Caco-2 (cell line): ENCODE measurements around the gene MVB12B. TPM values are rescaled to one million over a fixed set of nuclear protein-coding genes. Genes with fewer than 3 reads are reported as not detected.
A peak's percentile ranks its signal among the peaks of the same experiment; 100 is the strongest.

Experiments
- BruUV-seq: library from RNA; stranded (reverse); fragments of 400-500 nt; replicated peaks from 2 replicates; lab custom pipeline; 2021; lab: Mats Ljungman, UMichigan
- CTCF ChIA-PET: fragments of 300-600 bp; sonication (Branson Sonifier 250); formaldehyde crosslinking; loops from one replicate; lab custom pipeline; 2022; ENCODE audit warnings: antibody characterized with exemption; lab: Charles Lee
- POLR2A ChIA-PET: fragments of 300-600 bp; sonication (Branson Sonifier 250); formaldehyde crosslinking; loops from one replicate; lab custom pipeline; 2022; ENCODE audit warnings: antibody characterized with exemption; lab: Charles Lee
- DNase-seq, 2 experiments: peaks; one replicate each; pipeline versions ENCODE4 v3.0.0 to v3.0.0-alpha.2; 2020 to 2022
- H3K27me3 ChIP-seq: replicated peaks from 2 replicates; pipeline ENCODE4 v1.6.0; 2011; ENCODE audit warnings: low read length; ENCODE audit not compliant: control insufficient read depth, insufficient read depth
- H3K36me3 ChIP-seq: 2 replicates; pipeline ENCODE4 v1.5.1; 2011; ENCODE audit warnings: low read length; ENCODE audit not compliant: control insufficient read depth, insufficient read depth
- H3K4me1 ChIP-seq: fragments of 250-450 bp; sonication (Bioruptor Pico); 2 replicates; pipeline ENCODE4 v1.5.1; 2020; ENCODE audit warnings: mild to moderate bottlenecking
- H3K4me3 ChIP-seq: 2 replicates; pipeline ENCODE4 v1.5.1; 2011; ENCODE audit warnings: low read depth, mild to moderate bottlenecking, control low read depth, low read length
- H3K9me3 ChIP-seq: fragments of 250-450 bp; sonication (Bioruptor Pico); 2 replicates; pipeline ENCODE4 v1.5.1; 2020; ENCODE audit warnings: mild to moderate bottlenecking, moderate library complexity
- H3K27ac Mint-ChIP-seq: one replicate; pipeline ENCODE4 v1.8.0; 2022; ENCODE audit warnings: mixed read lengths; ENCODE audit not compliant: unreplicated experiment
- H3K27me3 Mint-ChIP-seq: one replicate; pipeline ENCODE4 v1.8.0; 2022; ENCODE audit warnings: mixed read lengths; ENCODE audit not compliant: insufficient read depth, unreplicated experiment
- H3K36me3 Mint-ChIP-seq: one replicate; pipeline ENCODE4 v1.8.0; 2022; ENCODE audit warnings: mild to moderate bottlenecking, mixed read lengths; ENCODE audit not compliant: insufficient read depth, unreplicated experiment
- H3K4me1 Mint-ChIP-seq: one replicate; pipeline ENCODE4 v1.8.0; 2022; ENCODE audit warnings: low read depth, mixed read lengths; ENCODE audit not compliant: unreplicated experiment
- H3K4me3 Mint-ChIP-seq: one replicate; pipeline ENCODE4 v1.8.0; 2022; ENCODE audit warnings: mild to moderate bottlenecking, moderate library complexity, mixed read lengths; ENCODE audit not compliant: unreplicated experiment
- H3K9me3 Mint-ChIP-seq: one replicate; pipeline ENCODE4 v1.8.0; 2022; ENCODE audit warnings: mixed read lengths; ENCODE audit not compliant: unreplicated experiment
- intact Hi-C: fragments of 100-400 bp; cut with micrococcal nuclease; formaldehyde crosslinking; loops from one replicate; pipeline ENCODE4 v1.10.0; 2022; ENCODE audit not compliant: unreplicated experiment
- total RNA-seq: library from RNA; stranded (reverse); gene quantifications from 2 replicates; pipeline ENCODE4 v1.2.3, GENCODE V29; 2022
- TF ChIP-seq, protein P1 (sequence below), 2 experiments: fragments of 200-600 bp in 1 of 2; IDR thresholded peaks; 1 replicate in 1 of 2; 2 replicates in 1 of 2; pipeline versions ENCODE4 v1.5.1 to v1.8.0; 2011 to 2022; ENCODE audit warnings: antibody characterized with exemption in 1 of 2, control low read depth in 1 of 2, inconsistent platforms in 1 of 2, low read depth in 1 of 2, low read length in 1 of 2, mild to moderate bottlenecking in 1 of 2, moderate library complexity in 1 of 2; ENCODE audit not compliant: insufficient read depth in 1 of 2, severe bottlenecking in 1 of 2, unreplicated experiment in 1 of 2

Gene MVB12B
- total RNA-seq, 1 experiment from 2014 or later, result 24.4 TPM

DNA sequence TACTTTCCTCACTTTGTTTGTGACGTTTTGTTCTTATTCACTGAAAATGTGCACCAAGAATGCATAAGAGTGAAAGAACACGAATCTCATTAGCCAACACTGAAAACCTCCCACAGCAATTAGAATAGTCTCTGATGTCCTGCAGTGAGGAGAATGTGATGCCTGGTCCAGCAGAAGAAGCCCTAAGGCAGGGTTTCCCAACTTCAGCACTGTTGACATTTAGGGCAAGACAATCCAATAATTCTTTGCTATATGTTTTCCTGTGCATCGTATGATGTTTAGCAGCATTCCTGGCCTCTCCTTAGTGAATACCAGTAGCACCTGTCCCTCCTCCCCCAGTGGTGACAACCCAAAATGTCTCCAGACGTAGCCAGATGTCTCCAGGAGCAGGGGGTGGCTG is 14.8 kb downstream of the MVB12B start:
- peaks cover 7% of the 10 kb centered on the region for H3K4me1 Mint-ChIP-seq
- TF ChIP-seq, protein P1, sequence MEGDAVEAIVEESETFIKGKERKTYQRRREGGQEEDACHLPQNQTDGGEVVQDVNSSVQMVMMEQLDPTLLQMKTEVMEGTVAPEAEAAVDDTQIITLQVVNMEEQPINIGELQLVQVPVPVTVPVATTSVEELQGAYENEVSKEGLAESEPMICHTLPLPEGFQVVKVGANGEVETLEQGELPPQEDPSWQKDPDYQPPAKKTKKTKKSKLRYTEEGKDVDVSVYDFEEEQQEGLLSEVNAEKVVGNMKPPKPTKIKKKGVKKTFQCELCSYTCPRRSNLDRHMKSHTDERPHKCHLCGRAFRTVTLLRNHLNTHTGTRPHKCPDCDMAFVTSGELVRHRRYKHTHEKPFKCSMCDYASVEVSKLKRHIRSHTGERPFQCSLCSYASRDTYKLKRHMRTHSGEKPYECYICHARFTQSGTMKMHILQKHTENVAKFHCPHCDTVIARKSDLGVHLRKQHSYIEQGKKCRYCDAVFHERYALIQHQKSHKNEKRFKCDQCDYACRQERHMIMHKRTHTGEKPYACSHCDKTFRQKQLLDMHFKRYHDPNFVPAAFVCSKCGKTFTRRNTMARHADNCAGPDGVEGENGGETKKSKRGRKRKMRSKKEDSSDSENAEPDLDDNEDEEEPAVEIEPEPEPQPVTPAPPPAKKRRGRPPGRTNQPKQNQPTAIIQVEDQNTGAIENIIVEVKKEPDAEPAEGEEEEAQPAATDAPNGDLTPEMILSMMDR (IDR thresholded peaks at IDR 0.05; ENCODE audit: insufficient read depth in 1 of 2, low read depth in 1 of 2, low read length in 1 of 2, severe bottlenecking in 1 of 2, unreplicated experiment in 1 of 2), result no peak
- Histone ChIP-seq H3K27me3 (no peaks in the 10 kb centered on the region), H3K9me3 (no peaks in the 10 kb centered on the region), H3K36me3 (peaks cover 1% of the 10 kb centered on the region), H3K4me1 (peaks cover 31% of the 10 kb centered on the region), H3K4me3 (no peak overlapping the region)
- BruUV-seq, result no TSS peak
- peaks cover 10% of the 10 kb centered on the region for H3K36me3 Mint-ChIP-seq
- H3K9me3 Mint-ChIP-seq, result no peaks in the 10 kb centered on the region
- DNase-seq, result no peak
- CTCF ChIA-PET, result no interaction called here
- intact Hi-C loops, result no loop called here
- POLR2A ChIA-PET, result interaction anchor here (0.6 kb wide), 1 partner anchor 16 kb away, joined by 3 read pairs; no protein-coding TSS in a partner anchor
- no peak overlapping the region for H3K27ac Mint-ChIP-seq
- H3K27me3 Mint-ChIP-seq, result no peaks in the 10 kb centered on the region
- H3K4me3 Mint-ChIP-seq, result no peak overlapping the region

DNA sequence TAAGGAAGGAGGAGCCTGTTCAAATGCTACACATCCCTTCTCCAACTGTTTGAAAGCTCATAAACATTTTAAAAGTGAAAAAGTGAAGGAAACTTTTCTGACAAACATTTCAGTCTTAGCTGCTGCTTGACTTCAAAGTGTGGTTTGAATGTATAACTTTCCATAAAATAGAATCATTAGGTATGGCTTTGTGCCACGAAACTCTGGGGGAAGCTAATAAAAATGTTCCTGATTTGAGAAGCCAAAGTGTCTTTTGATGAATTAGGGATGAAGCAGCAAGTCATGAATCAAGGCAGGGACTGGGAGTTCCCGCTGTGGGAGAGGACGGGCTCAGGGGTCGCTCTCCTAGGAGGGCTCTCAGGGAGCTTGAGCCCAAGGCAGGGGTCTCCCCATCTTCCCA is 15.3 kb downstream of the MVB12B start:
- H3K9me3 ChIP-seq, result no peaks in the 10 kb centered on the region
- DNase-seq, result no peak
- H3K9me3 Mint-ChIP-seq, result no peaks in the 10 kb centered on the region
- H3K4me1 ChIP-seq, result peaks cover 29% of the 10 kb centered on the region
- intact Hi-C loops, result no loop called here
- H3K27me3 ChIP-seq, result no peaks in the 10 kb centered on the region
- peak overlapping the region; percentile 37 for H3K27ac Mint-ChIP-seq
- peaks cover 13% of the 10 kb centered on the region for H3K36me3 Mint-ChIP-seq
- H3K36me3 ChIP-seq, result peaks cover 1% of the 10 kb centered on the region
- peaks cover 7% of the 10 kb centered on the region for H3K4me1 Mint-ChIP-seq
- ChIA-PET CTCF (no interaction called here), POLR2A (no interaction called here)
- no peak overlapping the region for H3K4me3 ChIP-seq
- BruUV-seq, result no TSS peak
- H3K27me3 Mint-ChIP-seq, result no peaks in the 10 kb centered on the region
- TF ChIP-seq, protein P1 (IDR thresholded peaks at IDR 0.05; ENCODE audit: insufficient read depth in 1 of 2, low read depth in 1 of 2, low read length in 1 of 2, severe bottlenecking in 1 of 2, unreplicated experiment in 1 of 2), result no peak
- H3K4me3 Mint-ChIP-seq, result no peak overlapping the region

DNA sequence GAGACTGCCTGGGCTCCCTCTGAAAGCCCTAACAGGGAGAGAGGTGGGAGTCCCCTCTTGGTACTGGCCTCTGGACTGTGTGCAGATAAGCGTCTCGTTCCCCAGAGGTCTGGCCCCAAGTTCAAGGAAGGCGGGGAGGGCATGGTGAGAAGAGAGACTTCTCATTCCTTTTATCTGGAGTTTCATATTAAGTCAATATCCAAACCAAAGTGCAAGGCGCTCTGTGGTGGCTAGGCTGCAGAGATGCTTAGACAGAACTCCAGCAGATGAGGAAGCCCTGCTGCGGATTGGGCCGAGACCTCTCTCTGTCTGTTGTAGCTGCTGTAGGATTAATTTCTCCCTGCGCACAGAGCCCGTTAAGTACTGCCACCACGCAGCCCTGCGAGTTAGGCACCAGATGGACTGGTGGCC is 16.0 kb downstream of the MVB12B start:
- ChIA-PET POLR2A (no interaction called here), CTCF (no interaction called here)
- peaks cover 13% of the 10 kb centered on the region for H3K36me3 Mint-ChIP-seq
- H3K9me3 Mint-ChIP-seq, result no peaks in the 10 kb centered on the region
- H3K9me3 ChIP-seq, result no peaks in the 10 kb centered on the region
- H3K36me3 ChIP-seq, result peaks cover 1% of the 10 kb centered on the region
- peak overlapping the region; percentile 37 for H3K27ac Mint-ChIP-seq
- H3K4me1 ChIP-seq, result peaks cover 25% of the 10 kb centered on the region
- H3K4me3 ChIP-seq, result no peak overlapping the region
- TF ChIP-seq, protein P1 (IDR thresholded peaks at IDR 0.05; ENCODE audit: insufficient read depth in 1 of 2, low read depth in 1 of 2, low read length in 1 of 2, severe bottlenecking in 1 of 2, unreplicated experiment in 1 of 2), result no peak
- no peaks in the 10 kb centered on the region for H3K27me3 Mint-ChIP-seq
- no peaks in the 10 kb centered on the region for H3K27me3 ChIP-seq
- DNase-seq, result no peak
- BruUV-seq, result no TSS peak
- intact Hi-C loops, result no loop called here
- H3K4me3 Mint-ChIP-seq, result no peak overlapping the region
- peaks cover 4% of the 10 kb centered on the region for H3K4me1 Mint-ChIP-seq
